Prostate gland (tissue), 2 donors: ENCODE results near the gene KCNIP2.

Experiments
- POLR2A ChIP-seq: fragments of 450-650 bp; IDR thresholded peaks from one replicate; pipeline ENCODE4 v1.6.1; 2016; ENCODE audit warnings: antibody characterized with exemption, mild to moderate bottlenecking
- TF ChIP-seq, protein P1 (sequence below), 4 experiments: fragments of 200-600 bp in 2 of 4; fragments of 450-650 bp in 2 of 4; sonication (generic) in 2 of 4; IDR thresholded peaks; 1 replicate in 3 of 4; 2 replicates in 1 of 4; pipeline ENCODE4 v1.5.1; 2016 to 2019; ENCODE audit warnings: antibody characterized with exemption in 4 of 4, mild to moderate bottlenecking in 2 of 4, moderate library complexity in 2 of 4

DNA sequence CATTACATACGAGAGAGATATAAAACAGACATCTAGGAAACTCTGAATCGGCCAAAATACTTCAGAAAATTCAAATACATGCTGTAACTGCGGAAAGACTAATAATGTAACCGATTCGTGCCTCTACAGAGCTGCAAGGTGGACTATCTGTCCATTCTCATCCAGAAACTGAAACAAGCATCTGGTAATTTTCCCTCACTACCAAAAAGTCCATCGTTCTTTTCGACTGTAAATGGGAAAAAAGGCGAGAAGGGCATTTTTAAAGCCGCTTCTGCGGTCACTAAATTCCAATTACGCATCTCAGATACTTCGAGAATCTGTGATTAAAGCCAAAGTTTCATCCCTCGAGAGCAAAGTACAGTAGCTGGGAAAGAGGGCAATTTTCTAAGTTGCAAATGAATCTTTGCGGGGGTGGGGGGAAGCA, 26.7 kb downstream of the KCNIP2 start:
- TF ChIP-seq, protein P1, sequence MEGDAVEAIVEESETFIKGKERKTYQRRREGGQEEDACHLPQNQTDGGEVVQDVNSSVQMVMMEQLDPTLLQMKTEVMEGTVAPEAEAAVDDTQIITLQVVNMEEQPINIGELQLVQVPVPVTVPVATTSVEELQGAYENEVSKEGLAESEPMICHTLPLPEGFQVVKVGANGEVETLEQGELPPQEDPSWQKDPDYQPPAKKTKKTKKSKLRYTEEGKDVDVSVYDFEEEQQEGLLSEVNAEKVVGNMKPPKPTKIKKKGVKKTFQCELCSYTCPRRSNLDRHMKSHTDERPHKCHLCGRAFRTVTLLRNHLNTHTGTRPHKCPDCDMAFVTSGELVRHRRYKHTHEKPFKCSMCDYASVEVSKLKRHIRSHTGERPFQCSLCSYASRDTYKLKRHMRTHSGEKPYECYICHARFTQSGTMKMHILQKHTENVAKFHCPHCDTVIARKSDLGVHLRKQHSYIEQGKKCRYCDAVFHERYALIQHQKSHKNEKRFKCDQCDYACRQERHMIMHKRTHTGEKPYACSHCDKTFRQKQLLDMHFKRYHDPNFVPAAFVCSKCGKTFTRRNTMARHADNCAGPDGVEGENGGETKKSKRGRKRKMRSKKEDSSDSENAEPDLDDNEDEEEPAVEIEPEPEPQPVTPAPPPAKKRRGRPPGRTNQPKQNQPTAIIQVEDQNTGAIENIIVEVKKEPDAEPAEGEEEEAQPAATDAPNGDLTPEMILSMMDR (IDR thresholded peaks at IDR 0.05): no peak
- no peak for TF ChIP-seq POLR2A
